AG10803 (cell line): ENCODE results near the gene RIC3.

Source experiments
- DNase-seq: peaks from one replicate; pipeline ENCODE4 v3.0.0; 2010; ENCODE audit warnings: low read depth
- H3K4me3 ChIP-seq: 2 replicates; pipeline ENCODE4 v1.5.1; 2011; ENCODE audit warnings: mild to moderate bottlenecking, low read length, control low read depth
- CTCF ChIP-seq: conservative IDR thresholded peaks from 2 replicates; pipeline ENCODE4 v1.5.1; 2011; ENCODE audit warnings: mild to moderate bottlenecking, low read length, control low read depth, inconsistent platforms

The RIC3 gene

GRCh38 chr11:8192016-8192895, 23.4 kb upstream of the RIC3 start:
- H3K4me3 ChIP-seq = no peak overlapping the region
- TF ChIP-seq CTCF = peak; percentile 97
- peak; percentile 68 for DNase-seq

- TF ChIP-seq CTCF = no peak
- H3K4me3 ChIP-seq = no peak overlapping the region
- no peak for DNase-seq
Measured at GRCh38 chr11:8190431-8190830, 21.6 kb upstream of the RIC3 start.

DNA sequence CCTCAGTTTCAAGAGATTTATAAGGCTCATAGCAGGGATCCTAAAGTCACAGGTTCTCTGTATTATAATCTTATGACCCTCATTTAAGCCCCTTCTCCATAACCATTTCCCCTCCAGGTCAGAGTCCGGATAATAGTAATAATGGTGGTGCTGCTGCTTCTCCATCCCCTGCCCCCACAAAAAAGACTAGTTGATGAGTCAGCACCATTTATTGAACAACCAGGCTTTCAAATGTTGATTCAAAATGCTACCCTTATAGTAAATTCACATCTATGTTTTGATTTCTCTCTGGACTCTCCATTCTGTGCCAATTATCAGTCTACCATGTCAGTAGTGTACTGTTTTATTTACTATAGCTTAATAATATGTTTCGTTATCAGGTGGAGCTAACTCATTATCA, 17.6 kb upstream of the RIC3 start:
- no peak overlapping the region for H3K4me3 ChIP-seq
- TF ChIP-seq CTCF = no peak
- no peak for DNase-seq

DNA sequence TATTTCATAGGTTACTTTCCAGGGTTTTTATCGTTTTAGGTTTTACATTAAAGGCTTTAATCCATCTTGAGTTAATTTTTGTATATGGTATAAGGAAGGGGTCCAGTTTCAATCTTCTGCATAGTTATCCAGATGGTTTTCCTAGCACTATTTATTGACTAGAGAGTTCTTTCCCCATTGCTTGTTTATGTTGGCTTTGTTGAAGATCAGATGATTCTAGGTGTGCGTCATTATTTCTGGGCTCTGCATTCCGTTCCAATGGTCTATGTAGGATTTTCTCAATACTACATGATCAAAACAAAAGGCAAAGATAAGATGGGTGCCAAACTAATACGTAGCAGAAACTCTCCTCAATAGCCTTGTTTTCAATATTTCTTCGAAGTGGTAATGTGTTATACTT, 14.3 kb upstream of the RIC3 start:
- H3K4me3 ChIP-seq = no peak overlapping the region
- no peak for TF ChIP-seq CTCF
- DNase-seq = no peak

DNA sequence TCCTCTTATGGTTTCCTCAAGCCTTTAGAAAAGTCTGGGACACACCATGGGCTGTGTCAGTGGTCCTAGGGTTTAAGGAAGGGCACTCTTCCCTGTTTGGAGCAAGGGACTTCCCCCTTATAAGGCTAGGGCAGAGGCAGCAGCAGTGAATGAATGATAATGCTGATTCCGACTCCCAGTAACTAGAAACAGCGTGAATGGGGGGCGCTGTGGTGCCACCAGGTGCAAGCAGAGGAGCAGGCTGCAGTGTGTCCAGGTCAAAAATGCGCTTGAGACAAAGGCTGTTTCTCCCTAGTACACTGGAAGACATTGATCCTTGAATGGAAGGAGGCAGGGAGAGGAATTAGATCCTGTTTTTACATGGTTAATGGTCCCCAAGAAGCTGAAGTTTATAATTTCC, 11.6 kb upstream of the RIC3 start:
- no peak for DNase-seq
- TF ChIP-seq CTCF = no peak
- no peak overlapping the region for H3K4me3 ChIP-seq

DNA sequence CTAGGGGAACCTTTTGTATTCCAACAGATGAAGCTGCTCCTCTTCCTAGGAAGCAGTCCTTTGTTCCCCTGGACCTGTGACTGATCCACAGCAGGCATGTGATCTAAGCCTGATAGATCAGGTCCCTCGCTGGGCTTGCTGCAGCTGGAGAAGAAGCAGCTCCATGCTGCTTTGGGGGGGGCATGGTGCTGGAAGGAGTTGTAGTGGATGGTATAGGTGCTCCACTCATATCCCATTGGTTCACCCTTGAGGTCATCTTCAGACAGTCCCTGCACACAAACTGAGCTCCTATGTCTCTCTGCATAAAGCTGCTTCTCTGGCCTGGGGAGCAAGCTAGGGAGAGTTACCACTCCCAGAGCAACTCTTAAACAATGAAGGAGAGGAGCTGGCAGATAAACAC, 9.5 kb upstream of the RIC3 start:
- DNase-seq = no peak
- no peak for TF ChIP-seq CTCF
- H3K4me3 ChIP-seq = no peak overlapping the region

DNA sequence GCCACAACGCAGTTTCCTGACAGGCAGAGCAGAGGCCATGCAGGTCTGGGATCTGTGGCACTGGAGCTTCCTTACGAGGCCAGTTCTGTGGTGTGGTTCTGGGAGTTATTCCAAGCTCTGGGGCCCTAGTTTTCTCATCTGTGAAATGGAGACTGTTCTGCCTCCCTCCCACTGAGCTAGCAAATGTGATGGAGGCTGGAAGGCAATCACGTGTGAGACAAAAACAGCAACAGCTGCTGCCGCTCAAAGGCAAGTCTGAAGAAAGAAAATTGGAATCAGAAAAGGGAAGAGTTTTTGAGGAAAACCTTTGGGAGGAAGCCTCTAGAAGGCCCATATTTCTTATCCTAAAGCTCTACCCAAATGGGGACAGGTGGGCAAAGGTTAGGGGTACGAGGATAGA, 8.3 kb upstream of the RIC3 start:
- TF ChIP-seq CTCF = no peak
- DNase-seq = no peak

More for the DNA sequence above, 8.3 kb upstream of the RIC3 start:
- H3K4me3 ChIP-seq = no peak overlapping the region
